BLaER1 treated with 17β-estradiol and CSF1 and Interleukin-3, amounts not matched to agents 10 nM and 100 nM (cell line): ENCODE measurements around the gene MTNR1A.

Experiments
- H3K27ac ChIP-seq, 11 experiments: shearing (Covaris generic); formaldehyde crosslinking; 2 replicates each; pipeline ENCODE4 v1.8.1; 2022
- H3K27me3 ChIP-seq, 11 experiments: shearing (Covaris generic); formaldehyde crosslinking; 2 replicates each; pipeline ENCODE4 v1.8.1; 2022
- H3K36me3 ChIP-seq, 11 experiments: shearing (Covaris generic); formaldehyde crosslinking; 2 replicates each; pipeline ENCODE4 v1.8.1; 2022
- H3K4me1 ChIP-seq, 10 experiments: shearing (Covaris generic); formaldehyde crosslinking; 2 replicates each; pipeline ENCODE4 v1.8.1; 2022
- H3K4me2 ChIP-seq, 11 experiments: shearing (Covaris generic); formaldehyde crosslinking; 2 replicates each; pipeline ENCODE4 v1.8.1; 2022
- H3K4me3 ChIP-seq, 10 experiments: shearing (Covaris generic); formaldehyde crosslinking; 2 replicates each; pipeline ENCODE4 v1.8.1; 2022
- H3K9ac ChIP-seq, 11 experiments: shearing (Covaris generic); formaldehyde crosslinking; 2 replicates each; pipeline ENCODE4 v1.8.1; 2022
- H3K9me3 ChIP-seq, 11 experiments: shearing (Covaris generic); formaldehyde crosslinking; replicated peaks in 1 of 11; 2 replicates each; pipeline ENCODE4 v1.8.1; 2022
- H4K20me1 ChIP-seq, 11 experiments: shearing (Covaris generic); formaldehyde crosslinking; 2 replicates each; pipeline ENCODE4 v1.8.1; 2022
- Cebpa-rat ChIP-seq, 11 experiments: shearing (Covaris generic); IDR thresholded peaks; 2 replicates each; pipeline ENCODE4 v1.8.1; 2022

The MTNR1A gene

GRCh38 chr4:186554914-186555827 is at the start of gene MTNR1A:
TSS of gene MTNR1A (minus strand) at chr4:186555567. CDS start at chr4:186555365, 202 bp downstream.
- Histone ChIP-seq H3K4me1 (peaks cover 0 to 8% (median 0%) of the 10 kb centered on the region in 10 experiments; a peak in 4 of 20 replicates), H3K9me3 (peaks cover 8 to 19% (median 11%) of the 10 kb centered on the region in 11 experiments; a peak in 19 of 22 replicates), H3K4me3 (no peak within 1 kb of the TSS), H3K4me2 (no peak within 1 kb of the TSS), H3K27me3 (no peaks in the 10 kb centered on the region), H3K36me3 (no peaks in the 10 kb centered on the region), H3K9ac (no peak within 1 kb of the TSS), H4K20me1 (no peaks in the 10 kb centered on the region), H3K27ac (no peak within 1 kb of the TSS)
- no peak for TF ChIP-seq Cebpa-rat (IDR thresholded peaks at IDR 0.05)

- Histone ChIP-seq H3K9me3 (no peaks in the 10 kb centered on the region), H3K4me3 (no peak overlapping the region), H3K9ac (no peak overlapping the region), H3K27me3 (no peaks in the 10 kb centered on the region), H3K4me2 (no peak overlapping the region), H3K4me1 (peaks cover 0 to 13% (median 6%) of the 10 kb centered on the region in 10 experiments; a peak in 9 of 20 replicates), H3K36me3 (peaks cover 73 to 95% (median 92%) of the 10 kb centered on the region in 11 experiments), H3K27ac (no peak overlapping the region), H4K20me1 (peaks cover 0 to 26% (median 0%) of the 10 kb centered on the region in 11 experiments; a peak in 4 of 22 replicates)
- no peak for TF ChIP-seq Cebpa-rat (IDR thresholded peaks at IDR 0.05)
These were observed 48.9 kb upstream of the MTNR1A start for GRCh38 chr4:186604124-186604807.

GRCh38 chr4:186602978-186603377 is 47.6 kb upstream of the MTNR1A start:
- no peak overlapping the region for H3K4me3 ChIP-seq
- no peaks in the 10 kb centered on the region for H3K27me3 ChIP-seq
- no peak overlapping the region for H3K9ac ChIP-seq
- H3K4me1 ChIP-seq, result peaks cover 0 to 13% (median 6%) of the 10 kb centered on the region in 10 experiments; a peak in 9 of 20 replicates
- no peak overlapping the region for H3K27ac ChIP-seq
- H3K4me2 ChIP-seq, result no peak overlapping the region
- H4K20me1 ChIP-seq, result peaks cover 0 to 26% (median 0%) of the 10 kb centered on the region in 11 experiments; a peak in 4 of 22 replicates
- no peaks in the 10 kb centered on the region for H3K9me3 ChIP-seq
- peaks cover 71 to 95% (median 92%) of the 10 kb centered on the region in 11 experiments for H3K36me3 ChIP-seq
- no peak for TF ChIP-seq Cebpa-rat (IDR thresholded peaks at IDR 0.05)

- H3K4me2 ChIP-seq, result no peak overlapping the region
- TF ChIP-seq Cebpa-rat (IDR thresholded peaks at IDR 0.05), result no peak
- no peak overlapping the region for H3K9ac ChIP-seq
- no peak overlapping the region for H3K4me3 ChIP-seq
- H3K9me3 ChIP-seq, result no peaks in the 10 kb centered on the region
- H3K27me3 ChIP-seq, result no peaks in the 10 kb centered on the region
- H3K4me1 ChIP-seq, result no peaks in the 10 kb centered on the region
- peaks cover 0 to 26% (median 0%) of the 10 kb centered on the region in 11 experiments; a peak in 5 of 22 replicates for H4K20me1 ChIP-seq
- no peak overlapping the region for H3K27ac ChIP-seq
- H3K36me3 ChIP-seq, result peaks cover 85 to 100% (median 97%) of the 10 kb centered on the region in 11 experiments
These were observed 44.1 kb upstream of the MTNR1A start for GRCh38 chr4:186599483-186599882.

GRCh38 chr4:186598686-186599085 is 43.3 kb upstream of the MTNR1A start:
- no peak for TF ChIP-seq Cebpa-rat (IDR thresholded peaks at IDR 0.05)
- Histone ChIP-seq H3K27ac (no peak overlapping the region), H3K27me3 (no peaks in the 10 kb centered on the region), H3K9me3 (no peaks in the 10 kb centered on the region), H4K20me1 (peaks cover 0 to 24% (median 0%) of the 10 kb centered on the region in 11 experiments; a peak in 5 of 22 replicates), H3K4me3 (no peak overlapping the region), H3K4me2 (no peak overlapping the region), H3K4me1 (no peaks in the 10 kb centered on the region), H3K36me3 (peaks cover 79 to 100% (median 96%) of the 10 kb centered on the region in 11 experiments), H3K9ac (no peak overlapping the region)

GRCh38 chr4:186596850-186597390 is 41.6 kb upstream of the MTNR1A start:
- Histone ChIP-seq H3K36me3 (peaks cover 73 to 100% (median 96%) of the 10 kb centered on the region in 11 experiments), H3K9ac (no peak overlapping the region), H3K27ac (no peak overlapping the region), H3K27me3 (no peaks in the 10 kb centered on the region), H3K4me1 (no peaks in the 10 kb centered on the region), H3K9me3 (no peaks in the 10 kb centered on the region), H3K4me3 (no peak overlapping the region), H3K4me2 (no peak overlapping the region), H4K20me1 (peaks cover 0 to 24% (median 0%) of the 10 kb centered on the region in 11 experiments; a peak in 5 of 22 replicates)
- TF ChIP-seq Cebpa-rat (IDR thresholded peaks at IDR 0.05), result no peak

GRCh38 chr4:186596346-186596745 is 41.0 kb upstream of the MTNR1A start:
- Histone ChIP-seq H3K27me3 (no peaks in the 10 kb centered on the region), H3K9ac (no peak overlapping the region), H3K4me1 (no peaks in the 10 kb centered on the region), H3K4me3 (no peak overlapping the region), H4K20me1 (peaks cover 0 to 30% (median 0%) of the 10 kb centered on the region in 11 experiments; a peak in 5 of 22 replicates), H3K9me3 (no peaks in the 10 kb centered on the region), H3K27ac (no peak overlapping the region), H3K4me2 (no peak overlapping the region), H3K36me3 (peaks cover 68 to 100% (median 95%) of the 10 kb centered on the region in 11 experiments)
- no peak for TF ChIP-seq Cebpa-rat (IDR thresholded peaks at IDR 0.05)

GRCh38 chr4:186593587-186593973 is 38.2 kb upstream of the MTNR1A start:
- H3K36me3 ChIP-seq, result peaks cover 46 to 100% (median 94%) of the 10 kb centered on the region in 11 experiments
- H3K4me1 ChIP-seq, result 0 out of 20 replicates have a peak, but pooled peaks cover 0 to 8% (median 0%) of the 10 kb centered on the region in 10 experiments
- no peak overlapping the region for H3K27ac ChIP-seq
- no peaks in the 10 kb centered on the region for H3K27me3 ChIP-seq
- TF ChIP-seq Cebpa-rat (IDR thresholded peaks at IDR 0.05), result no peak
- no peak overlapping the region for H3K9ac ChIP-seq
- peaks cover 0 to 42% (median 0%) of the 10 kb centered on the region in 11 experiments; a peak in 5 of 22 replicates for H4K20me1 ChIP-seq
- no peak overlapping the region for H3K4me3 ChIP-seq
- H3K9me3 ChIP-seq, result no peaks in the 10 kb centered on the region
- H3K4me2 ChIP-seq, result no peak overlapping the region
